ENCODE data around the gene GPC6.
A peak's percentile ranks its signal among the peaks of the same experiment; 100 is the strongest.

GRCh38 chr13:94435604-94436226 is 1209.1 kb downstream of the GPC6 start:
- TF ChIP-seq CTCF (IDR thresholded peaks at IDR 0.05; ENCODE audit: insufficient read depth, low read depth, low read length) (peak; percentile 66), EZH2 (IDR thresholded peaks at IDR 0.05; ENCODE audit: insufficient read depth, low read length) (no peak)

Data from astrocyte (in vitro differentiated cells and primary cell).